A549 (cell line): ENCODE results near the gene MEIOSIN. TPM values are rescaled to one million over a fixed set of nuclear protein-coding genes. Genes with fewer than 3 reads are reported as not detected.

Experiments
- ATAC-seq, 2 experiments: fragments of 200-7000 bp in 1 of 2; fragments of >200 bp in 1 of 2; cut with Nextera tagmentation in 1 of 2; cut with Tn5 transposase in 1 of 2; 3 replicates each; pipeline versions ENCODE4 v1.8.0 to v1.9.1; 2018 to 2020; ENCODE audit warnings: mild to moderate bottlenecking in 1 of 2, moderate library complexity in 1 of 2
- CTCF ChIA-PET: fragments of 300-600 bp; sonication (Branson Sonifier 250); formaldehyde crosslinking; extraction: SDS; loops from one replicate; lab custom pipeline; 2021; ENCODE audit warnings: antibody characterized with exemption, inconsistent platforms; lab: Yijun Ruan, JAX
- POLR2A ChIA-PET: fragments of 350-600 bp; formaldehyde crosslinking; extraction: SDS; loops from one replicate; lab custom pipeline; 2021; ENCODE audit warnings: antibody characterized with exemption, inconsistent platforms; lab: Yijun Ruan, JAX
- DNase-seq, 2 experiments: peaks; one replicate each; pipeline versions ENCODE4 v3.0.0 to v3.0.0-alpha.2; 2011 to 2016; ENCODE audit warnings: low read depth in 1 of 2, low spot score in 1 of 2
- FAIRE-seq: peaks from 2 replicates; lab custom pipeline; 2011; peaks lifted over from hg19 to GRCh38; lab: Jason Lieb, UNC
- H3K27ac ChIP-seq, 2 experiments: fragments of >200 bp; sonication (Bioruptor Twin); formaldehyde crosslinking; 3 replicates each; pipeline ENCODE4 v1.5.1; 2016 to 2017
- H3K4me1 ChIP-seq: fragments of >200 bp; sonication (Bioruptor Twin); formaldehyde crosslinking; 3 replicates; pipeline ENCODE4 v1.6.1; 2016
- H3K4me2 ChIP-seq: fragments of >200 bp; sonication (Bioruptor Twin); formaldehyde crosslinking; 3 replicates; pipeline ENCODE4 v1.6.1; 2016
- H3K4me3 ChIP-seq: fragments of >200 bp; sonication (Bioruptor Twin); formaldehyde crosslinking; 3 replicates; pipeline ENCODE4 v1.5.1; 2016
- H3K9me3 ChIP-seq: fragments of >200 bp; sonication (Bioruptor Twin); formaldehyde crosslinking; 3 replicates; pipeline ENCODE4 v1.6.1; 2016
- CBX8 ChIP-seq: fragments of 200-600 bp; sonication (generic); IDR thresholded peaks from 2 replicates; pipeline ENCODE4 v1.6.1; 2016
- CHD4 ChIP-seq: fragments of 200-600 bp; sonication (generic); IDR thresholded peaks from 2 replicates; pipeline ENCODE4 v1.6.1; 2016; ENCODE audit warnings: antibody characterized with exemption, mild to moderate bottlenecking, borderline replicate concordance
- EHF ChIP-seq: fragments of 250-450 bp; sonication (Bioruptor Pico); IDR thresholded peaks from 2 replicates; pipeline ENCODE4 v1.5.0; 2020; ENCODE audit warnings: mild to moderate bottlenecking
- ESRRA ChIP-seq: fragments of 150-350 bp; IDR thresholded peaks from 2 replicates; pipeline ENCODE4 v1.6.1; 2014; ENCODE audit warnings: mild to moderate bottlenecking, low read length, borderline replicate concordance
- FOSL2 ChIP-seq, 2 experiments: fragments of 450-650 bp in 1 of 2; fragments of >200 bp in 1 of 2; sonication (Bioruptor Twin) in 1 of 2; formaldehyde crosslinking; IDR thresholded peaks; 2 replicates each; pipeline versions ENCODE4 v1.5.0 to v1.6.1; 2016 to 2020; ENCODE audit warnings: mild to moderate bottlenecking in 1 of 2, moderate library complexity in 1 of 2
- HDAC2 ChIP-seq: fragments of 200-600 bp; sonication (generic); IDR thresholded peaks from 2 replicates; pipeline ENCODE4 v1.6.1; 2016
- HOXB13 ChIP-seq: fragments of 250-450 bp; sonication (Bioruptor Pico); IDR thresholded peaks from 2 replicates; pipeline ENCODE4 v1.5.0; 2020; ENCODE audit warnings: low read depth, mild to moderate bottlenecking, moderate library complexity
- KDM1A ChIP-seq: fragments of 200-600 bp; sonication (generic); IDR thresholded peaks from 2 replicates; pipeline ENCODE4 v1.6.1; 2016; ENCODE audit warnings: low read depth, mild to moderate bottlenecking
- KDM5A ChIP-seq: fragments of 200-600 bp; sonication (generic); IDR thresholded peaks from 2 replicates; pipeline ENCODE4 v1.6.1; 2016; ENCODE audit warnings: antibody characterized with exemption, mild to moderate bottlenecking
- MAFK ChIP-seq: fragments of 450-650 bp; IDR thresholded peaks from 2 replicates; pipeline ENCODE4 v1.6.1; 2014; ENCODE audit not compliant: partially characterized antibody
- NPAS2 ChIP-seq: fragments of 250-450 bp; sonication (Bioruptor Pico); IDR thresholded peaks from 2 replicates; pipeline ENCODE4 v1.8.0; 2022; ENCODE audit warnings: mild to moderate bottlenecking, moderate library complexity, borderline replicate concordance
- NR3C1 ChIP-seq: fragments of >200 bp; sonication (Bioruptor Twin); formaldehyde crosslinking; IDR thresholded peaks from 3 replicates; pipeline ENCODE4 v1.6.1; 2017
- PHF8 ChIP-seq: fragments of 200-600 bp; sonication (generic); IDR thresholded peaks from 2 replicates; pipeline ENCODE4 v1.6.1; 2016; ENCODE audit warnings: low read depth, mild to moderate bottlenecking, antibody characterized with exemption, moderate library complexity, borderline replicate concordance
- POLR2AphosphoS2 ChIP-seq: conservative IDR thresholded peaks from 2 replicates; pipeline ENCODE4 v1.6.1; 2012; ENCODE audit warnings: low read length, improper control_type of control experiment, inconsistent platforms
- RAD21 ChIP-seq, 2 experiments: fragments of >200 bp in 1 of 2; sonication (Bioruptor Twin) in 1 of 2; formaldehyde crosslinking in 1 of 2; IDR thresholded peaks in 1 of 2; conservative IDR thresholded peaks in 1 of 2; 2 replicates in 1 of 2; 3 replicates in 1 of 2; pipeline ENCODE4 v1.6.1; 2012 to 2018; ENCODE audit warnings: inconsistent platforms in 1 of 2
- RCOR1 ChIP-seq: fragments of 150-350 bp; IDR thresholded peaks from 2 replicates; pipeline ENCODE4 v1.6.1; 2014; ENCODE audit warnings: antibody characterized with exemption, low read length, low read depth
- RFX5 ChIP-seq: fragments of 450-650 bp; IDR thresholded peaks from 2 replicates; pipeline ENCODE4 v1.7.1; 2014; ENCODE audit warnings: antibody characterized with exemption, mild to moderate bottlenecking, moderate library complexity
- RNF2 ChIP-seq: fragments of 200-600 bp; sonication (generic); IDR thresholded peaks from 2 replicates; pipeline ENCODE4 v1.6.1; 2016; ENCODE audit warnings: low read depth, mild to moderate bottlenecking, antibody characterized with exemption, moderate library complexity, borderline replicate concordance
- SMC3 ChIP-seq: fragments of >200 bp; sonication (Bioruptor Twin); formaldehyde crosslinking; IDR thresholded peaks from 3 replicates; pipeline ENCODE4 v1.6.1; 2018; ENCODE audit warnings: inconsistent platforms
- TP53 ChIP-seq: fragments of 250-450 bp; sonication (Bioruptor Pico); IDR thresholded peaks from 2 replicates; pipeline ENCODE4 v1.5.0; 2021; ENCODE audit warnings: mild to moderate bottlenecking, moderate library complexity
- ZC3H11A ChIP-seq: fragments of 450-650 bp; IDR thresholded peaks from 2 replicates; pipeline ENCODE4 v1.6.1; 2014; ENCODE audit warnings: antibody characterized with exemption, mild to moderate bottlenecking
- ZFP36 ChIP-seq: fragments of 450-650 bp; IDR thresholded peaks from 2 replicates; pipeline ENCODE4 v1.6.1; 2014; ENCODE audit warnings: borderline replicate concordance; ENCODE audit not compliant: partially characterized antibody
- ZSCAN20 ChIP-seq: fragments of 250-450 bp; sonication (Bioruptor Pico); IDR thresholded peaks from 2 replicates; pipeline ENCODE4 v1.8.0; 2022; ENCODE audit warnings: mild to moderate bottlenecking, moderate library complexity
- WGBS: methylation state at CpG from one replicate; pipeline ENCODE4 v1.1.6; 2017; ENCODE audit errors: missing lambda C conversion rate; 5-methylcytosine and 5-hydroxymethylcytosine counted together
- polyA plus RNA-seq, 4 experiments: library from polyadenylated mRNA; depleted of rRNA in 3 of 4; stranded (reverse); fragments of >200 nt; fragmentation: RNase III in 1 of 4; extraction: RNeasy Plus Mini Kit Qiagen cat#74134 plus additional on column Dnase treatment in 1 of 4; gene quantifications; 2 replicates in 3 of 4; 3 replicates in 1 of 4; pipeline ENCODE4 v1.2.3, GENCODE V29; 2011 to 2017
- TF ChIP-seq, protein P1 (sequence below): IDR thresholded peaks from 2 replicates; pipeline ENCODE4 v1.6.1; 2012
- TF ChIP-seq, protein P2 (sequence below): fragments of 450-650 bp; IDR thresholded peaks from 2 replicates; pipeline ENCODE4 v1.6.1; 2014; ENCODE audit warnings: antibody characterized with exemption
- TF ChIP-seq, protein P3 (sequence below): fragments of 250-450 bp; sonication (Bioruptor Pico); IDR thresholded peaks from 2 replicates; pipeline ENCODE4 v1.5.0; 2021; ENCODE audit warnings: mild to moderate bottlenecking, moderate library complexity, borderline replicate concordance
- TF ChIP-seq, protein P4 (sequence below): fragments of 150-350 bp; IDR thresholded peaks from 2 replicates; pipeline ENCODE4 v1.6.1; 2014; ENCODE audit warnings: low read depth, mild to moderate bottlenecking, low read length

The MEIOSIN gene
- polyA plus RNA-seq, 2 of the 4 experiments (the other 2 are of a cell fraction): not detected

DNA sequence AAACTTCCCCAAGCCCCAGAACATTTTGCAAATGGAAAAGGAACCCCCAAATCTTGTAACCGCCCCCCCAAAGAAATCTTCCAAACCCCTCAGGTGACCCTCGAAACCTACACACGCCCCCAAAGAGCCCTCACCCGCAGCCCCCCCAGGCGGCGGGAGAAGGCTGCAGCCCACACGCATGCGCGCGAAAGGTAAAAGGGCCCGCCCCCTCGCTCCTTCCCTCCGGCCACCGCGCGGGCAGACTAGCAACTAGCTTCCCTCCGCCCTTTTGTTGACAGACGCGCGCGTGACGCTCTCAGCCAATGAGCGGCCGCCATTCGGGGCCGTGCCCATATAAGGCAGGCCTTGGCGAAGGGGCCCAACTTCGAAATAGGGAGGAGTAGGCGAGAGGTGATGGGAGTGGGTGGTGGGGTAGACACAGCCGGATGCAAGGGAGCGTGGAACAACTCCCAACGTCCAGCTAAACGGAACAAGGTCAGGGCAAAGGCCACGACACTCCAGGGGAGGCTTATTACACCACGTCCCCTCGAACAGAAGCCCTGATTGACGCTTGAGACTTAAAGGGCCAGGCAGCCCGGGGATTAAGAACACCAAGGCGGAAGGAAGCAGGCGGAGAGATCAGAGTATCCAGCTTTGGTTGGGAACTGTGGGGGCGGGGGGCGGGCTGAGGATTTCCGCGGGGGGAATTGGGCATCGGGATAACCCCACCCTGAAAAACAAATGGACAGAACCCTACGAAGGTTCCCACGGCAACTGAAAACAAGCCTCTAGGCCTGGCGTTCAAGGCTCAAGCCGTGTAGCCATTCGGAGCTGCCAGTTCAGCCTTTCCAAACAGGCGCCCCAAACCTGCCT, 15.9 kb upstream of the MEIOSIN start (continued):
- no peak for TF ChIP-seq RNF2
- TF ChIP-seq ZSCAN20 (CRISPR knock-in tag): no peak
- TF ChIP-seq, protein P1, sequence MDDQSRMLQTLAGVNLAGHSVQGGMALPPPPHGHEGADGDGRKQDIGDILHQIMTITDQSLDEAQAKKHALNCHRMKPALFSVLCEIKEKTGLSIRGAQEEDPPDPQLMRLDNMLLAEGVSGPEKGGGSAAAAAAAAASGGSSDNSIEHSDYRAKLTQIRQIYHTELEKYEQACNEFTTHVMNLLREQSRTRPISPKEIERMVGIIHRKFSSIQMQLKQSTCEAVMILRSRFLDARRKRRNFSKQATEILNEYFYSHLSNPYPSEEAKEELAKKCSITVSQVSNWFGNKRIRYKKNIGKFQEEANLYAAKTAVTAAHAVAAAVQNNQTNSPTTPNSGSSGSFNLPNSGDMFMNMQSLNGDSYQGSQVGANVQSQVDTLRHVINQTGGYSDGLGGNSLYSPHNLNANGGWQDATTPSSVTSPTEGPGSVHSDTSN: peak; percentile 88
- no peak for TF ChIP-seq NR3C1
- no peak for TF ChIP-seq ZC3H11A
- TF ChIP-seq RFX5: peak; percentile 62; the same call in 1 of the 2 replicates
- TF ChIP-seq TP53 (CRISPR knock-in tag): no peak
- TF ChIP-seq, protein P2, sequence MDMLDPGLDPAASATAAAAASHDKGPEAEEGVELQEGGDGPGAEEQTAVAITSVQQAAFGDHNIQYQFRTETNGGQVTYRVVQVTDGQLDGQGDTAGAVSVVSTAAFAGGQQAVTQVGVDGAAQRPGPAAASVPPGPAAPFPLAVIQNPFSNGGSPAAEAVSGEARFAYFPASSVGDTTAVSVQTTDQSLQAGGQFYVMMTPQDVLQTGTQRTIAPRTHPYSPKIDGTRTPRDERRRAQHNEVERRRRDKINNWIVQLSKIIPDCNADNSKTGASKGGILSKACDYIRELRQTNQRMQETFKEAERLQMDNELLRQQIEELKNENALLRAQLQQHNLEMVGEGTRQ: peak; percentile 99

DNA sequence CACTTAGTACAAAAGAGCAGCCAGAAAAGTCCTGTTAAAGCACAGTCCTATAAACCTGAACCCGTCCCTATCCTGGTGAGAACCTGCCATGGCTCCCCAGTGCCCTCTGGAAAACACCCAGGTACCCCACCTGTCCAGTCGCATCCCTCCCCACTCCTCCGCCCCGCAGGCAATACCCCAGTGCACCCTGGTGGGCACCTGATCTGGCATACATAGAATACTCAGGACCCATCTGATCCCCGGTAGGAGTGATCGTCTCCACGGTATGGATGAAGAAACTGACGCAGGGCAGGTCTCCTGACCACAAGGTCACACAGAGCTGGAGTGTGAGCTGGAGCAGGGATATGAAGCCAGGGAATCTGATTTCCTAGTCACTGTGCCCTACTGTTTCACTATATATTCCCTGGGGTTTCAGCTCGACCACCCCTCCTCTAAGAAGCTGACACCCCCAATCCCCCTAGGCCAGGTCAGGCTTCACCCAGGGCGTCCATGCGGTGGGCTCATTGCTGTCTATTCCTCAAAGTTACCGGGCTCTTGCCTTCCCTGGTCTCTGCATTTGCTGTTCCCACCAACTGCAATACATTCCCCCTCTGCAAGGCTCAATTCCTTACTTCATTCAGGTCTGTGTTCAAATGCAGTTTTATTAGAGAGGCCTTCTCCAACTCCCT, 15.1 kb upstream of the MEIOSIN start:
- peak; percentile 3 to 10; a peak in 5 of 6 replicates for ATAC-seq
- Histone ChIP-seq H3K4me3 (peak overlapping the region; percentile 45), H3K27ac (peak overlapping the region; percentile 90 to 93), H3K4me2 (peak overlapping the region; percentile 88), H3K4me1 (peaks cover 44% of the 10 kb centered on the region), H3K9me3 (peaks cover 4% of the 10 kb centered on the region)
- POLR2A ChIA-PET: interaction anchor here (0.7 to 2.3 kb wide), 9 partner anchors 9 to 51 kb away, joined by 3 to 67 read pairs (median 7); partner anchors contain the start of genes FBXO46, QPCTL, SIX5 and SNRPD2
- no peak for FAIRE-seq
- no peak for DNase-seq
- 55% methylated on average over 12 of the region's 12 CpGs for WGBS
- CTCF ChIA-PET: interaction anchor here (0.6 to 12.7 kb wide), 10 partner anchors 9 to 81 kb away, joined by 3 to 160 read pairs (median 9); partner anchors contain the start of genes QPCTL, SIX5 and SNRPD2
- TF ChIP-seq, protein P1: no peak
- TF ChIP-seq, protein P3, sequence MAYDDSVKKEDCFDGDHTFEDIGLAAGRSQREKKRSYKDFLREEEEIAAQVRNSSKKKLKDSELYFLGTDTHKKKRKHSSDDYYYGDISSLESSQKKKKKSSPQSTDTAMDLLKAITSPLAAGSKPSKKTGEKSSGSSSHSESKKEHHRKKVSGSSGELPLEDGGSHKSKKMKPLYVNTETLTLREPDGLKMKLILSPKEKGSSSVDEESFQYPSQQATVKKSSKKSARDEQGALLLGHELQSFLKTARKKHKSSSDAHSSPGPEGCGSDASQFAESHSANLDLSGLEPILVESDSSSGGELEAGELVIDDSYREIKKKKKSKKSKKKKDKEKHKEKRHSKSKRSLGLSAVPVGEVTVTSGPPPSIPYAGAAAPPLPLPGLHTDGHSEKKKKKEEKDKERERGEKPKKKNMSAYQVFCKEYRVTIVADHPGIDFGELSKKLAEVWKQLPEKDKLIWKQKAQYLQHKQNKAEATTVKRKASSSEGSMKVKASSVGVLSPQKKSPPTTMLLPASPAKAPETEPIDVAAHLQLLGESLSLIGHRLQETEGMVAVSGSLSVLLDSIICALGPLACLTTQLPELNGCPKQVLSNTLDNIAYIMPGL (CRISPR knock-in tag): no peak
- no peak for TF ChIP-seq FOSL2 (IDR thresholded peaks at IDR 0.05)
- TF ChIP-seq FOSL2 (CRISPR knock-in tag; IDR thresholded peaks at IDR 0.05): 0 out of 2 replicates have a peak, but pooled peaks have one; percentile 6
- TF ChIP-seq MAFK: no peak
- no peak for TF ChIP-seq ESRRA
- TF ChIP-seq KDM1A: 0 out of 2 replicates have a peak, but pooled peaks have one; percentile 21
- TF ChIP-seq POLR2AphosphoS2: no peak
- TF ChIP-seq CHD4: no peak
- no peak for TF ChIP-seq RFX5
- no peak for TF ChIP-seq PHF8
- TF ChIP-seq NPAS2: no peak
- TF ChIP-seq RAD21 (conservative IDR thresholded peaks at IDR 0.05 in 1 of 2, IDR thresholded peaks at IDR 0.05 in 1 of 2): no peak
- TF ChIP-seq, protein P4, sequence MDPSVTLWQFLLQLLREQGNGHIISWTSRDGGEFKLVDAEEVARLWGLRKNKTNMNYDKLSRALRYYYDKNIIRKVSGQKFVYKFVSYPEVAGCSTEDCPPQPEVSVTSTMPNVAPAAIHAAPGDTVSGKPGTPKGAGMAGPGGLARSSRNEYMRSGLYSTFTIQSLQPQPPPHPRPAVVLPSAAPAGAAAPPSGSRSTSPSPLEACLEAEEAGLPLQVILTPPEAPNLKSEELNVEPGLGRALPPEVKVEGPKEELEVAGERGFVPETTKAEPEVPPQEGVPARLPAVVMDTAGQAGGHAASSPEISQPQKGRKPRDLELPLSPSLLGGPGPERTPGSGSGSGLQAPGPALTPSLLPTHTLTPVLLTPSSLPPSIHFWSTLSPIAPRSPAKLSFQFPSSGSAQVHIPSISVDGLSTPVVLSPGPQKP: no peak
- TF ChIP-seq ZFP36: peak; percentile 12
- TF ChIP-seq RCOR1: no peak
- TF ChIP-seq EHF (CRISPR knock-in tag): 0 out of 2 replicates have a peak, but pooled peaks have one; percentile 4
- TF ChIP-seq SMC3: no peak
- TF ChIP-seq HDAC2: no peak
- TF ChIP-seq KDM5A: no peak
- no peak; the same call in 1 of the 2 replicates for TF ChIP-seq HOXB13 (CRISPR knock-in tag)
- TF ChIP-seq, protein P2: no peak
- no peak for TF ChIP-seq CBX8
